GM18909 (cell line): Measurements from ENCODE around the gene RABAC1.
"Not testable (repeated sequence)": the region's sequence is repeated elsewhere in the genome, so short reads cannot be mapped to it uniquely, and the experiment has no call there.

Experiments used
- ATAC-seq: cut with Tn5 transposase; IDR thresholded peaks from one replicate; pipeline ENCODE4 v1.9.1; 2021; ENCODE audit warnings: mild to moderate bottlenecking; ENCODE audit not compliant: unreplicated experiment, poor library complexity

The RABAC1 gene

GRCh38 chr19:41959056-41960053 is at the start of gene RABAC1:
TSS of gene RABAC1 (minus strand) at chr19:41959321. CDS start at chr19:41959292, 29 bp downstream.
- peak; percentile 82 for ATAC-seq

- ATAC-seq = no peak
Measured at GRCh38 chr19:42006569-42006968, 47.4 kb upstream of the RABAC1 start.

GRCh38 chr19:42005504-42005903 is 46.4 kb upstream of the RABAC1 start:
- ATAC-seq = no peak

- ATAC-seq = no peak
Measured at GRCh38 chr19:42003506-42004294, 44.6 kb upstream of the RABAC1 start.

GRCh38 chr19:41999878-42000208 is 40.7 kb upstream of the RABAC1 start:
- ATAC-seq = no peak

- ATAC-seq = no peak
Measured at GRCh38 chr19:41999071-41999877, 40.2 kb upstream of the RABAC1 start.

GRCh38 chr19:41998246-41999020 is 39.3 kb upstream of the RABAC1 start:
- no peak for ATAC-seq

GRCh38 chr19:41997851-41998229 is 38.7 kb upstream of the RABAC1 start:
- no peak for ATAC-seq

- no peak for ATAC-seq
Measured at GRCh38 chr19:41997121-41997850, 38.2 kb upstream of the RABAC1 start.

- no peak for ATAC-seq
Measured at GRCh38 chr19:41995959-41996797, 37.1 kb upstream of the RABAC1 start.

GRCh38 chr19:41994994-41995958 is 36.2 kb upstream of the RABAC1 start:
- ATAC-seq = no peak

- ATAC-seq = no peak
Measured at GRCh38 chr19:41994521-41994971, 35.4 kb upstream of the RABAC1 start.

GRCh38 chr19:41993612-41994483 is 34.7 kb upstream of the RABAC1 start, which contains the start of gene ATP1A3:
TSS of gene ATP1A3 (minus strand) at chr19:41994230. CDS start at chr19:41994076, 154 bp downstream.
- ATAC-seq = no peak

- ATAC-seq = not testable (repeated sequence)
Measured at GRCh38 chr19:41991925-41992569, 32.9 kb upstream of the RABAC1 start.

GRCh38 chr19:41991025-41991424 is 31.9 kb upstream of the RABAC1 start:
- ATAC-seq = no peak
